HepG2 (cell line): ENCODE results near the gene OMA1. TPM values are rescaled to one million over a fixed set of nuclear protein-coding genes. Genes with fewer than 3 reads are reported as not detected.

Source experiments
- ATAC-seq: fragments of 200-7000 bp; cut with Tn5 transposase; 3 replicates; pipeline ENCODE4 v1.9.1; 2020; ENCODE audit warnings: mild to moderate bottlenecking, moderate library complexity
- BruUV-seq: library from RNA; stranded (reverse); fragments of 400-500 nt; replicated peaks from 2 replicates; lab custom pipeline; 2021; lab: Mats Ljungman, UMichigan
- CTCF ChIA-PET: fragments of 300-600 bp; formaldehyde crosslinking; extraction: SDS; loops from one replicate; lab custom pipeline; 2021; ENCODE audit warnings: low total read pairs, inconsistent platforms, low intra/inter-chr PET ratio; lab: Yijun Ruan, JAX
- POLR2A ChIA-PET: fragments of 350-600 bp; sonication (Branson Sonifier 250); formaldehyde crosslinking; loops from one replicate; lab custom pipeline; 2020; ENCODE audit warnings: antibody characterized with exemption, inconsistent platforms; lab: Yijun Ruan, JAX
- DNase-seq: peaks from one replicate; pipeline ENCODE4 v3.0.0-alpha.2; 2015; ENCODE audit warnings: low spot score
- FAIRE-seq: peaks from 3 replicates; lab custom pipeline; 2011; peaks lifted over from hg19 to GRCh38; lab: Jason Lieb, UNC
- H2AFZ ChIP-seq: one replicate; pipeline ENCODE4 v1.6.1; 2011; ENCODE audit warnings: low read length, inconsistent platforms
- H3K27ac ChIP-seq: fragments of 300-600 bp; 3 replicates; pipeline ENCODE4 v1.8.0; 2011; ENCODE audit warnings: mixed run types, mild to moderate bottlenecking, mixed read lengths, low read length, inconsistent platforms; ENCODE audit not compliant: insufficient read depth; ENCODE audit errors: extremely low read length
- H3K27me3 ChIP-seq, 2 experiments: fragments of 200-600 bp in 1 of 2; 2 replicates in 1 of 2; 3 replicates in 1 of 2; pipeline versions ENCODE4 v1.6.0 to v1.8.0; 2011; ENCODE audit warnings: low read length in 2 of 2, mild to moderate bottlenecking in 2 of 2, moderate library complexity in 2 of 2, inconsistent platforms in 1 of 2; ENCODE audit not compliant: insufficient read depth in 2 of 2, control insufficient read depth in 1 of 2
- H3K36me3 ChIP-seq, 2 experiments: fragments of 200-600 bp in 1 of 2; replicated peaks in 1 of 2; 2 replicates in 1 of 2; 3 replicates in 1 of 2; pipeline versions ENCODE4 v1.5.1 to v1.8.0; 2011; ENCODE audit warnings: low read length in 2 of 2, inconsistent platforms in 1 of 2; ENCODE audit not compliant: insufficient read depth in 2 of 2, control insufficient read depth in 1 of 2
- H3K4me1 ChIP-seq: 2 replicates; pipeline ENCODE4 v1.5.1; 2012; ENCODE audit warnings: low read length, inconsistent platforms; ENCODE audit not compliant: insufficient read depth
- H3K4me2 ChIP-seq: 2 replicates; pipeline ENCODE4 v1.6.0; 2011; ENCODE audit warnings: low read depth, low read length, inconsistent platforms
- H3K4me3 ChIP-seq, 3 experiments: fragments of 200-600 bp in 1 of 3; sonication (generic), shearing (Covaris generic) in 1 of 3; replicated peaks in 1 of 3; 2 replicates each; pipeline ENCODE4 v1.5.1; 2011 to 2016; ENCODE audit warnings: low read length in 3 of 3, inconsistent platforms in 2 of 3, low read depth in 2 of 3, mild to moderate bottlenecking in 2 of 3, control low read depth in 1 of 3, mixed read lengths in 1 of 3; ENCODE audit not compliant: insufficient read depth in 1 of 3
- H3K79me2 ChIP-seq: one replicate; pipeline ENCODE4 v1.6.1; 2011; ENCODE audit warnings: low read length, inconsistent platforms; ENCODE audit not compliant: insufficient read depth
- H3K9ac ChIP-seq: 2 replicates; pipeline ENCODE4 v1.6.0; 2011; ENCODE audit warnings: mild to moderate bottlenecking, low read depth, low read length, inconsistent platforms; ENCODE audit not compliant: insufficient read depth
- H3K9me3 ChIP-seq: 2 replicates; pipeline ENCODE4 v1.5.1; 2012; ENCODE audit warnings: mild to moderate bottlenecking, low read length
- H4K20me1 ChIP-seq: 2 replicates; pipeline ENCODE4 v1.6.0; 2011; ENCODE audit warnings: inconsistent platforms, mild to moderate bottlenecking, low read length, moderate library complexity; ENCODE audit not compliant: insufficient read depth
- MTF2 ChIP-seq: sonication (generic); formaldehyde crosslinking; IDR thresholded peaks from 2 replicates; pipeline ENCODE4 v1.5.0; 2020; ENCODE audit warnings: missing genetic modification reagents, borderline replicate concordance
- NONO ChIP-seq, 2 experiments: fragments of 450-650 bp in 1 of 2; sonication (generic) in 1 of 2; formaldehyde crosslinking in 1 of 2; IDR thresholded peaks in 1 of 2; conservative IDR thresholded peaks in 1 of 2; 2 replicates each; pipeline versions ENCODE4 v1.6.1 to v1.8.0; 2017 to 2022; ENCODE audit warnings: mild to moderate bottlenecking in 1 of 2, missing genetic modification reagents in 1 of 2, moderate library complexity in 1 of 2
- PBX2 ChIP-seq: IDR thresholded peaks from 2 replicates; pipeline ENCODE4 v1.6.1; 2016; ENCODE audit warnings: control low read depth
- POGZ ChIP-seq: sonication (generic); formaldehyde crosslinking; IDR thresholded peaks from 2 replicates; pipeline ENCODE4 v1.4.0; 2020; ENCODE audit warnings: mild to moderate bottlenecking, missing genetic modification reagents
- PREB ChIP-seq: sonication (generic); formaldehyde crosslinking; IDR thresholded peaks from 2 replicates; pipeline ENCODE4 v1.4.0; 2020; ENCODE audit warnings: missing genetic modification reagents
- ZBTB37 ChIP-seq: sonication (generic); formaldehyde crosslinking; IDR thresholded peaks from 2 replicates; pipeline ENCODE4 v1.4.0; 2020; ENCODE audit warnings: mild to moderate bottlenecking, missing genetic modification reagents
- ZBTB4 ChIP-seq: sonication (generic); formaldehyde crosslinking; IDR thresholded peaks from 2 replicates; pipeline ENCODE4 v1.4.0; 2020; ENCODE audit warnings: missing genetic modification reagents, mild to moderate bottlenecking, borderline replicate concordance
- ZNF18 ChIP-seq: sonication (generic); formaldehyde crosslinking; IDR thresholded peaks from 2 replicates; pipeline ENCODE4 v1.8.0; 2022; ENCODE audit warnings: mild to moderate bottlenecking, missing genetic modification reagents; ENCODE audit not compliant: insufficient replicate concordance
- ZNF543 ChIP-seq: sonication (generic); formaldehyde crosslinking; IDR thresholded peaks from 2 replicates; pipeline ENCODE4 v1.4.0; 2020; ENCODE audit warnings: mild to moderate bottlenecking, missing genetic modification reagents
- WGBS: methylation state at CpG from one replicate; pipeline ENCODE4 v1.1.6; 2017; ENCODE audit warnings: low lambda C conversion rate; 5-methylcytosine and 5-hydroxymethylcytosine counted together
- in situ Hi-C: cut with HindIII; loops from 2 replicates; pipeline ENCODE4 v1.10.0; 2017; ENCODE audit warnings: low pct_unique_long_range_greater_than_20kb; ENCODE audit not compliant: extremely low pct_ligation_motif_present
- intact Hi-C: fragments of 100-400 bp; cut with micrococcal nuclease; formaldehyde crosslinking; loops from one replicate; pipeline ENCODE4 v1.10.0; 2022; ENCODE audit not compliant: unreplicated experiment
- polyA plus RNA-seq, 8 experiments: library from polyadenylated mRNA; depleted of rRNA in 3 of 8; stranded (reverse) in 7 of 8; unstranded in 1 of 8; fragments of >200 nt; fragmentation: Illumina TruSeq in 4 of 8; extraction: Trizol in 4 of 8; gene quantifications; 2 replicates each; pipeline versions ENCODE4 v1.2.1 to v1.2.3, GENCODE V29; 2011 to 2016; ENCODE audit warnings: low read depth in 4 of 8, missing spikeins in 1 of 8, mixed read lengths in 1 of 8; ENCODE audit not compliant: insufficient read depth in 1 of 8
- total RNA-seq, 5 experiments: library from RNA; depleted of rRNA; stranded (reverse); fragments of >200 nt; fragmentation: Illumina TruSeq; extraction: Trizol; gene quantifications; 2 replicates each; pipeline ENCODE4 v1.2.3, GENCODE V29; 2016; ENCODE audit warnings: low read depth in 1 of 5

Gene OMA1
- total and polyA plus RNA-seq, 2 of the 13 experiments (the other 11 are each of a cell fraction or from before 2014, with no cell fraction given) = 7.0 to 26.9 TPM

- FAIRE-seq (no peak), ATAC-seq (no peak), DNase-seq (no peak)
- no peak overlapping the region for H3K9ac ChIP-seq
- CTCF ChIA-PET = no interaction called here
- intact Hi-C loops (no loop called here), in situ Hi-C loops (no loop called here)
- no peaks in the 10 kb centered on the region; a peak in 1 of 5 replicates for H3K36me3 ChIP-seq
- no peak overlapping the region for H3K4me3 ChIP-seq
- no peaks in the 10 kb centered on the region for H3K4me1 ChIP-seq
- no peak overlapping the region for H3K4me2 ChIP-seq
- POLR2A ChIA-PET = no interaction called here
- 92% methylated on average over 3 of the region's 3 CpGs for WGBS
- H3K27me3 ChIP-seq = no peaks in the 10 kb centered on the region
- H3K27ac ChIP-seq = no peak overlapping the region
- TF ChIP-seq ZBTB4 (CRISPR knock-in tag) (no peak), ZNF18 (no peak)
- H2AFZ ChIP-seq = no peak overlapping the region
- H3K79me2 ChIP-seq = no peaks in the 10 kb centered on the region
- no peaks in the 10 kb centered on the region for H4K20me1 ChIP-seq
- BruUV-seq = no TSS peak
- H3K9me3 ChIP-seq = 0 out of 2 replicates have a peak, but pooled peaks cover 4% of the 10 kb centered on the region
Measured at GRCh38 chr1:58508629-58509028, 37.9 kb downstream of the OMA1 start.

GRCh38 chr1:58505286-58505685, 41.2 kb downstream of the OMA1 start:
- H3K27me3 ChIP-seq = no peaks in the 10 kb centered on the region
- no peak overlapping the region for H3K4me3 ChIP-seq
- in situ Hi-C loops = no loop called here
- H4K20me1 ChIP-seq = no peaks in the 10 kb centered on the region
- H3K4me2 ChIP-seq = no peak overlapping the region
- no peak overlapping the region for H3K27ac ChIP-seq
- no peaks in the 10 kb centered on the region for H3K4me1 ChIP-seq
- no peak for TF ChIP-seq PBX2 (CRISPR knock-in tag)
- no peak for TF ChIP-seq ZNF543 (CRISPR knock-in tag)
- TF ChIP-seq ZBTB37 = no peak
- no peak for TF ChIP-seq PREB (CRISPR knock-in tag)
- no peak for TF ChIP-seq MTF2 (CRISPR knock-in tag)
- TF ChIP-seq NONO (IDR thresholded peaks at IDR 0.05) = no peak
- TF ChIP-seq NONO (CRISPR knock-in tag; conservative IDR thresholded peaks at IDR 0.05) = no peak
- TF ChIP-seq POGZ (CRISPR knock-in tag) = no peak
- TF ChIP-seq, all 625 proteins: peak for 0
- DNase-seq (no peak), ATAC-seq (no peak), FAIRE-seq (no peak)
- Histone ChIP-seq H3K9me3 (no peaks in the 10 kb centered on the region), H3K9ac (no peak overlapping the region), H2AFZ (no peak overlapping the region), H3K36me3 (no peaks in the 10 kb centered on the region; a peak in 1 of 5 replicates), H3K79me2 (no peaks in the 10 kb centered on the region)
- no TSS peak for BruUV-seq
- intact Hi-C loops = no loop called here
- POLR2A ChIA-PET = no interaction called here
- WGBS = 97% methylated on average over 4 of the region's 4 CpGs
- CTCF ChIA-PET = no interaction called here
